Retina (tissue), 1 donor: Measurements from ENCODE around the gene HTRA3.
"Not testable (repeated sequence)": the region's sequence is repeated elsewhere in the genome, so short reads cannot be mapped to it uniquely, and the experiment has no call there.

Experiments
- DNase-seq: peaks from one replicate; pipeline ENCODE4 v3.0.0-alpha.2; 2016

The HTRA3 gene

GRCh38 chr4:8346838-8347605 is 77.5 kb downstream of the HTRA3 start:
- no peak for DNase-seq

GRCh38 chr4:8347660-8348059 is 78.1 kb downstream of the HTRA3 start:
- no peak for DNase-seq

- no peak for DNase-seq
Measured at GRCh38 chr4:8348071-8348470, 78.5 kb downstream of the HTRA3 start.

- not testable (repeated sequence) for DNase-seq
Measured at GRCh38 chr4:8349236-8349635, 79.7 kb downstream of the HTRA3 start.

GRCh38 chr4:8349664-8350236 is 80.2 kb downstream of the HTRA3 start:
- no peak for DNase-seq

GRCh38 chr4:8350352-8350751 is 80.8 kb downstream of the HTRA3 start:
- no peak for DNase-seq

GRCh38 chr4:8350841-8351461 is 81.4 kb downstream of the HTRA3 start:
- no peak for DNase-seq

GRCh38 chr4:8351931-8352367 is 82.4 kb downstream of the HTRA3 start:
- DNase-seq, result no peak

- no peak for DNase-seq
Measured at GRCh38 chr4:8352368-8353157, 83.0 kb downstream of the HTRA3 start.

- DNase-seq, result no peak
Measured at GRCh38 chr4:8353158-8353669, 83.7 kb downstream of the HTRA3 start.

GRCh38 chr4:8353912-8354453 is 84.4 kb downstream of the HTRA3 start:
- DNase-seq, result no peak

- DNase-seq, result no peak
Measured at GRCh38 chr4:8355306-8355705, 85.8 kb downstream of the HTRA3 start.

GRCh38 chr4:8355864-8356565 is 86.5 kb downstream of the HTRA3 start:
- no peak for DNase-seq
